ENCODE measurements around the gene IL2RA. TPM values are rescaled to one million over a fixed set of nuclear protein-coding genes. Genes with fewer than 3 reads are reported as not detected.
"Not testable (repeated sequence)": the region's sequence is repeated elsewhere in the genome, so short reads cannot be mapped to it uniquely, and the experiment has no call there.

The IL2RA gene
- total and polyA plus RNA-seq, 9 donors, result 0.07 to 5.2 (median 0.90) TPM; not detected in 2

DNA sequence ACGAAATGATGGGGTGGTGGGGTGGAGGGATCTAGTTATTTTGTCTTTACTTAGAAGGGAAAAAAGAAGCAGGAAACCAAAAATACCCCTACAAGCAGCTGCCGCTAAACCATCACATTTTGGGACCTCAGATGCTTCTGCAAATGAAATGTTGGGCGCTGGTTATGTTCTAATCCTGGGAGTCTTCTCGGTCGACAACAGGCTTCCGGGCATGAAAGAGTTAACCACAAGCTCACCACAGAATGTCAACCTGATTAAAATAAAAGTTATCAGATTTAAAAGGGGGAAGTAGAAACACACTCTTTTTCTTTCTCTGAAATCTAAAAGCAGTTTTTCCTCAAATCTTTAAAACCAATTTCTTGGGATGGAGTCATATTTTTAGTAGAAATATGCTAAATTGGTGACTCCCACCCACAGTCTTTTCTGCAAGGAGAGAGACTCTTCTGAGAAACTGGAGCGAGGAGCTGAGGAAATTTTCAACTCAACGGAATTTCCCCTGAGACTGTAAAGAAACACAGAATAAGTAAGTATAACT, 16.8 kb downstream of the IL2RA start:
- Histone ChIP-seq H3K4me1 (ENCODE audit: insufficient read depth) (no peaks in the 10 kb centered on the region), H3K27ac (no peak overlapping the region), H3K4me3 (no peak overlapping the region), H3K9me3 (no peaks in the 10 kb centered on the region), H3K36me3 (no peaks in the 10 kb centered on the region), H3K27me3 (no peaks in the 10 kb centered on the region)
- 51 to 52% (median 51%) methylated on average over 8 of the region's 8 CpGs for WGBS, 3 donors
- intact Hi-C loops (cut with DNase I), result no loop called here
- TF ChIP-seq POLR2A (IDR thresholded peaks at IDR 0.05) (no peak), CTCF (IDR thresholded peaks at IDR 0.05) (no peak), EP300 (IDR thresholded peaks at IDR 0.05) (no peak)
- DNase-seq, result no peak

GRCh38 chr10:6044751-6045313, 17.3 kb downstream of the IL2RA start:
- TF ChIP-seq CTCF (IDR thresholded peaks at IDR 0.05) (no peak), EP300 (IDR thresholded peaks at IDR 0.05) (no peak), POLR2A (IDR thresholded peaks at IDR 0.05) (no peak)

DNA sequence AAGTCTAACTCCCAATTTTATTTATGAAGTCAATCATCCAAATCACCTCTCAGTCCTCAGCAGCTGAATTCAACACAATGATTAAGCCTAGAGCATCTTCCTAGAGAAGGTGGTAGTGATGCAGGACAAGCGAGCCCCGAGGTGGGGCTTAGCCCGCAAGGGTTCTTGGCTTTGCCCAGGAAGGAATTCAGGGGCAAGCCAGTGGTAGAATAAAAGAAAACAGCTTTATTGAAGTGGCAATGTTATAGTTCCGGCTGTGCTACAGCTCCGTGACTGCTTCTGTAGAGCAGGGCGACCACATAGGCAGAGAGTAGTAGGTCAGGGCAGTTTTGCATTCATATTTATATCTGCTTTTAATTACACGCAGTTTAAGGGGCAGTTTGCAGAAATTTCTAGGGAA, 18.1 kb downstream of the IL2RA start:
- Histone ChIP-seq H3K4me3 (no peak overlapping the region), H3K9me3 (no peaks in the 10 kb centered on the region), H3K4me1 (ENCODE audit: insufficient read depth) (no peaks in the 10 kb centered on the region), H3K36me3 (no peaks in the 10 kb centered on the region), H3K27me3 (no peaks in the 10 kb centered on the region), H3K27ac (no peak overlapping the region)
- DNase-seq, result no peak
- 81 to 89% (median 83%) methylated on average over 7 of the region's 7 CpGs for WGBS, 3 donors
- TF ChIP-seq EP300 (IDR thresholded peaks at IDR 0.05) (no peak), POLR2A (IDR thresholded peaks at IDR 0.05) (no peak), CTCF (IDR thresholded peaks at IDR 0.05) (no peak)
- intact Hi-C loops (cut with DNase I), result no loop called here

More at GRCh38 chr10:6044751-6045313, 17.3 kb downstream of the IL2RA start:
- no peak overlapping the region for H3K4me3 ChIP-seq
- intact Hi-C loops (cut with DNase I), result no loop called here
- no peak for DNase-seq
- H3K27me3 ChIP-seq, result no peaks in the 10 kb centered on the region
- H3K36me3 ChIP-seq, result no peaks in the 10 kb centered on the region
- no peak overlapping the region for H3K27ac ChIP-seq
- WGBS, 3 donors, result 30 to 63% (median 56%) methylated on average over 4 of the region's 4 CpGs
- H3K4me1 ChIP-seq (ENCODE audit: insufficient read depth), result no peaks in the 10 kb centered on the region
- no peaks in the 10 kb centered on the region for H3K9me3 ChIP-seq

- H3K27ac ChIP-seq; H3K36me3 ChIP-seq; DNase-seq; H3K4me3 ChIP-seq; H3K4me1 ChIP-seq (ENCODE audit: insufficient read depth); H3K9me3 ChIP-seq; intact Hi-C loops (cut with DNase I); H3K27me3 ChIP-seq: not testable (repeated sequence)
- 86 to 90% (median 88%) methylated on average over 6 of the region's 6 CpGs for WGBS, 3 donors
These were observed 18.8 kb downstream of the IL2RA start for GRCh38 chr10:6043377-6043776.

- 94 to 96% (median 95%) methylated on average over 5 of the region's 5 CpGs for WGBS, 3 donors
- H3K27me3 ChIP-seq, result no peaks in the 10 kb centered on the region
These were observed 22.0 kb downstream of the IL2RA start for GRCh38 chr10:6040205-6040604.

More at GRCh38 chr10:6040205-6040604, 22.0 kb downstream of the IL2RA start:
- H3K36me3 ChIP-seq, result no peaks in the 10 kb centered on the region
- TF ChIP-seq CTCF (IDR thresholded peaks at IDR 0.05), result no peak
- no peak overlapping the region for H3K4me3 ChIP-seq
- intact Hi-C loops (cut with DNase I), result no loop called here
- no peak overlapping the region for H3K27ac ChIP-seq
- no peak for DNase-seq
- H3K4me1 ChIP-seq (ENCODE audit: insufficient read depth), result no peaks in the 10 kb centered on the region
- no peaks in the 10 kb centered on the region for H3K9me3 ChIP-seq
